Gastroesophageal sphincter (tissue), 3 donors: ENCODE data around the gene TNFSF11.

Source experiments
- CTCF ChIP-seq, 4 experiments: fragments of 200-600 bp in 2 of 4; fragments of 450-650 bp in 2 of 4; sonication (generic) in 1 of 4; IDR thresholded peaks; one replicate each; pipeline ENCODE4 v1.5.1; 2017 to 2019; ENCODE audit warnings: antibody characterized with exemption in 4 of 4, mild to moderate bottlenecking in 2 of 4, moderate library complexity in 2 of 4
- EP300 ChIP-seq: sonication (generic); formaldehyde crosslinking; IDR thresholded peaks from one replicate; pipeline ENCODE4 v1.6.1; 2017; ENCODE audit warnings: antibody characterized with exemption, mild to moderate bottlenecking
- POLR2AphosphoS5 ChIP-seq: sonication (generic); formaldehyde crosslinking; IDR thresholded peaks from one replicate; pipeline ENCODE4 v1.6.1; 2017; ENCODE audit warnings: antibody characterized with exemption

GRCh38 chr13:42581427-42581826 lies 7.5 kb downstream of the TNFSF11 start:
- TF ChIP-seq EP300 (no peak), CTCF (IDR thresholded peaks at IDR 0.05) (no peak), POLR2AphosphoS5 (no peak)
